Neural progenitor cell (in vitro differentiated cells): Measurements from ENCODE around the gene KRR1.

Source experiments
- EZH2 ChIP-seq: fragments of 200-600 bp; sonication (generic); IDR thresholded peaks from 2 replicates; pipeline ENCODE4 v1.6.1; 2017; ENCODE audit warnings: antibody characterized with exemption, mild to moderate bottlenecking, moderate library complexity
- EZH2phosphoT487 ChIP-seq: fragments of 200-600 bp; sonication (generic); IDR thresholded peaks from 2 replicates; pipeline ENCODE4 v1.6.1; 2017; ENCODE audit warnings: antibody characterized with exemption
- TF ChIP-seq, protein P1 (sequence below): fragments of 200-600 bp; sonication (generic); IDR thresholded peaks from 2 replicates; pipeline ENCODE4 v1.5.1; 2017; ENCODE audit warnings: antibody characterized with exemption, mild to moderate bottlenecking

DNA sequence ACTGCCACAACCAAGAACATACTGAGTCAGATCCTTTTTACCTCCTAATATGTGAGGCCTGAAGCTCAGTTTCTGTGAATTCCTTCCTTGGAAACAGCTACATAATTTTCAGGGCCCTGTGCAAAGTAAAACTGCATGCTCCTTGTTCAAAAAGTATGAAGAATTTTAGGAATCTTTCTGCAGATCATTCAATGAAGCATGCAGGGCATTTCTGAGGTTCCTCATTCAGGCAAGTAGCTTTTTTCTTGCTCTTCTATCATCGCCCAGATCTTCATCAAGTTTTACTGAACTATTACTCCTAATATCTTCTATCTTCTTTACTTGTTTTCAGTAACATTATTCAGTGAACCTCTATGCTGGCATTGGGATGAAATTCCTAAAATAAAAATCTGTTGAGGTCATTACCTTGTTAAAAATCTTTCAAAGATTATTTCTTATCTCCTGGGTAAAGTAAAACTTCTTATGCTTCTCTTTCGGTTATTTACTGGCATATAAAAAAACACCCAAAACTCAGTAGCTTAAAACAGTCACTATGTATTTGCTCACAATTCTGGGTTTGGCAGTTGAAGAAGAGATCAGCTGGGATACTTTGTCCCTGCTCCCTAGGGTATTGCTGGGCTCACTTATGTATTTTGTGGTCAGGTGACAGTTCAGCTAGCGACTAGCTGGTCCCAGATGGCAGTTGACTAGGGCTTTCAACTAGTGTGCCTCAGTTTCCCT lies 42.6 kb upstream of the KRR1 start:
- TF ChIP-seq EZH2 = no peak
- TF ChIP-seq, protein P1, sequence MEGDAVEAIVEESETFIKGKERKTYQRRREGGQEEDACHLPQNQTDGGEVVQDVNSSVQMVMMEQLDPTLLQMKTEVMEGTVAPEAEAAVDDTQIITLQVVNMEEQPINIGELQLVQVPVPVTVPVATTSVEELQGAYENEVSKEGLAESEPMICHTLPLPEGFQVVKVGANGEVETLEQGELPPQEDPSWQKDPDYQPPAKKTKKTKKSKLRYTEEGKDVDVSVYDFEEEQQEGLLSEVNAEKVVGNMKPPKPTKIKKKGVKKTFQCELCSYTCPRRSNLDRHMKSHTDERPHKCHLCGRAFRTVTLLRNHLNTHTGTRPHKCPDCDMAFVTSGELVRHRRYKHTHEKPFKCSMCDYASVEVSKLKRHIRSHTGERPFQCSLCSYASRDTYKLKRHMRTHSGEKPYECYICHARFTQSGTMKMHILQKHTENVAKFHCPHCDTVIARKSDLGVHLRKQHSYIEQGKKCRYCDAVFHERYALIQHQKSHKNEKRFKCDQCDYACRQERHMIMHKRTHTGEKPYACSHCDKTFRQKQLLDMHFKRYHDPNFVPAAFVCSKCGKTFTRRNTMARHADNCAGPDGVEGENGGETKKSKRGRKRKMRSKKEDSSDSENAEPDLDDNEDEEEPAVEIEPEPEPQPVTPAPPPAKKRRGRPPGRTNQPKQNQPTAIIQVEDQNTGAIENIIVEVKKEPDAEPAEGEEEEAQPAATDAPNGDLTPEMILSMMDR = no peak
- TF ChIP-seq EZH2phosphoT487 = no peak
